Activated CD4-positive, alpha-beta T cell treated with anti-CD3 and anti-CD28 coated beads for 4 hours (primary cell): ENCODE data around the gene METRN.

Experiments
- DNase-seq, 2 donors: peaks; one replicate each; pipeline ENCODE4 v3.0.0-alpha.2; 2020

METRN gene

DNA sequence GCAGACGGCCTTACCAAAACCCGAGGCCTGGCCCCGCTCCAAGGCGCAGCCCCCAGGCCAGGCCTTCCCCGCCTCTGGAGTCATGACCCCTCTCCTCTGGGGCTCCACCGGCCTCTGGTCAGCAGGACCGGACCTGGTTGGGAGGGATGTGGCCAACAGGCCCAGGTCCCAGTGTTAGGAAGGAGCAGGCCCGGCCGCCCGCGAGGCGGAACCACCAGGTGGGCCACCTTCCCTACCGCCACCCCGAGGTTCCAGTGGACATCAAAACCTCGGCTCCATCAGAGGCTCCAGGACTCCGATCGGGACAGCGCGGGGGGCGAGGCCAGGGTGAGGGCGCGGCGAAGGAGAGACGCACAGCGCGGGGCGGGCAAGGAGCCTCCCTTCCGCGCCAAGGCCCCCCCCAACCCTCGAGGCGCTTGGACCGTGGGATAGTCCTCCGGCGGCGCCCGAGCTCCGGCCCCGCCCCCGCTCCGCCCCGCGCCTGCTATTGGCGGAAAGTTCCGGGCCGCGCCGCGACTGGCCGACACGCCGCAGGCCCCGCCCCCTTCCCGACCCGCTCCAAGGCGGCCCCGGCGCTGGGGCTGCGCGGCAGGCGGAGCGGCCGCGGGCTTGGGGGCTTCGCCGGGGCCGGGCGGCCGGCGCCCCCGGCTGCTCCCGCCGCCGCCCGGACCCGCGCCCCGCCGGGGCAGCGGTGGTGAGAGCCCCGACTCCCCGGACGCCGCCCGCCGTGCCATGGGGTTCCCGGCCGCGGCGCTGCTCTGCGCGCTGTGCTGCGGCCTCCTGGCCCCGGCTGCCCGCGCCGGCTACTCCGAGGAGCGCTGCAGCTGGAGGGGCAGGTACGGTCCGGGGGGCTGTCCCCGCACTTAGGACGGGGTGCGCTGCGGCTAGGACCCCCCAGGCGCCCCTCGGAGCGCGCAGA is at the start of gene METRN:
Gene METRN, plus strand, starts transcription at position 561 of the 919 bp plus-strand sequence. Its CDS starts 172 bp downstream, at position 733.
- peak; percentile 89 to 90 for DNase-seq

GRCh38 chr16:666572-666971 is 48.3 kb upstream of the METRN start:
- no peak for DNase-seq

DNA sequence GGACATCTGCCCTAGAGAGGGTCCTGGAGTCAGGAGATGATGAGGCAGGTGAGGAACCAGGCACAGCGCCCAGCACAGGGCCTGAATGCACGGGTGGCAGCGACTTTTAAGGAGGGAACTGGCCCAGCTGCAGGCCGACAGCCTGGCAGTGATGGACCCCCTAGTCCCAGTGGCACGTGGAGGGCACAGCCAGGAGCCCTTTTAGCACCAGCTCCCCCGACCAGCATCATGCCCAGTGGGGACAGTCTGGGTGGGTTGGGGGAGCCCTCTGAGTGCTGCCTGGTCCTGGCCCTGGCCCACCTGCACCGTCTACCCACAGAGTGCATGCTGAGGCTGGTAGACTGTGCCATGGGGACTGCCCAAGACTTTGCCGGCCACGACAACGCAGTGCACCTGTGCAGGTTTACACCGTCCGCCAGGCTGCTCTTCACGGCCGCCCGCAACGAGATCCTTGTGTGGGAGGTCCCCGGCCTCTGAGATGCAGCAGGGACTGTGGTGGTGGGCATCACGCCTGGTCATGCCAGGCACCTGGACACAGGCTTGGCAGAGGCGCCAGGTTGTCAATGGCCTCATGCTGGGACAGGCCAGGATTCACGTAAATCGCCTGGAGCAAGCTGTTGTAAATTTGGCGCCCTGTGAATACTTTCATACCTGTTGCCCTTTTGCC is 47.7 kb upstream of the METRN start:
- no peak for DNase-seq

DNA sequence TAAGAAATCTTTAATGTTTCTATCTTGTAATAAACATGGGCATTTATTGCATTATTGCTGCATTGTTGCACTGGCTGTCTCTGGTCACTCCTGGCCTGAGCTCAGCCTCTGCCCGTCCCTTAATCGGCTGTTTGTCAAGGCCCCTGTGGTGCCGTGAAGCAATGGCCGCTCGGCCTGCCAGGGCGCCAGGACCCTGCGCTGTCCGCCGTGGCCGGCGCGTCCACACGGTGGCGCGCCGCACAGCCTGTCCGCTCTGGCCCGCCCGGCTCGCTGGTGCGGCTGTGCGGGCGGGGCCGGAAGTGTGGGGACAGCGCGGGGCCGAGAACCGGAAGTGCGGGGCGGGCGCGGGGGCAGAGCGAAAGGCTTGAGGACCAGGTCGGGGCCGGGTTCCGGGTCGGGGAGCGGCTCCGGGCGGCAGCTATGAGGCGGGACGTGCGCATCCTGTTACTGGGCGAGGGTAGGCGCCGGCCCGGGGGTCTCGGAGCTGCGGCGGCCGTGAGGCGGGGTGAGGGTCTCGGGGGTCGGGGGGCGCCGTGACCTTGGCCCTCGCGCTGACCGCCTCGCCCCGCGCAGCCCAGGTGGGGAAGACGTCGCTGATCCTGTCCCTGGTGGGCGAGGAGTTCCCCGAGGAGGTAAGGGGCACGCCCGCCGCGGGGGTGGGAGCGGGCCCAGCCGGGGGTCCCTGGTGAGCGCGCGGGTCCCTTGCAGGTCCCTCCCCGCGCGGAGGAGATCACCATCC is 47.0 kb upstream of the METRN start, which contains the start of gene RHOT2:
Gene RHOT2, plus strand, starts transcription at position 353 of the 739 bp plus-strand sequence. Its CDS starts 68 bp downstream, at position 421.
- DNase-seq: peak; percentile 89 to 91

- DNase-seq: no peak
Measured at GRCh38 chr16:668519-669171, 46.3 kb upstream of the METRN start.

DNA sequence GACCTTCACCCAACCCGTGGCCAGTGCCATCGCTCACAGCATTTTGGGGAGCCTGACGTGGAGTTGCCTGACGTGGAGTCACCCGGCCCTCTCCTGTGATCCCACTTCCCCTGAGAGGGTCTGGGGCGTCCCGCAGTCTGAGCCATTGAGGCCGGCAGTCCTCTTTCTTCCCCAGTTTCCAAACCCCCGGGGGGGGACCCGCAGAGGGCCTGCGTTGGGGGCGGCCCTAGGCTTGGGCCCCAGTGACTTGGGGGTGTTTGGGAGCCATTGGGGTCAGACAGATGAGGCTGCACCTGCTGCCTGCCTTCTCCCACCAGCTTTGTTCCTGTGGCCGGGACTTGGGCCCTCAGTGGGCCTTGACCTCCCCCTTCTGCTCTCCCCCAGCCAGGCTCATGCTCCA is 45.3 kb upstream of the METRN start:
- DNase-seq: no peak

GRCh38 chr16:670485-671352 is 44.2 kb upstream of the METRN start:
- no peak for DNase-seq

- no peak for DNase-seq
Measured at GRCh38 chr16:671353-672131, 43.4 kb upstream of the METRN start.

DNA sequence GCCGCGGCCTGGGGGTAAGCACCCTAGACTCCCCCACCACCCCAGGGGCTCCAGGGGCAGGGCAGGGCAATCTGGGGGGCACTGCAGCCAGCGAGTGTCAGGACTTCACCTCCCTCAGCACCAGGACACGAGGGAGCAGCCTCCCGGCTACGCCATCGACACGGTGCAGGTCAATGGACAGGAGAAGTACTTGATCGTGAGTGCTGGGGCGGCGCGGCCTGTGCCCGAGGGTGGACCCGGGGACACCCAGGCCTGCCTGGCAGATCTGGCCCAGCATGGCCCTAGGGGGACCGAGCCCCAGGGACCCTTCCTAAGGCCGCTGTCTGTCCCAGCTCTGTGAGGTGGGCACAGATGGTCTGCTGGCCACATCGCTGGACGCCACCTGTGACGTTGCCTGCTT is 42.5 kb upstream of the METRN start:
- no peak for DNase-seq

DNA sequence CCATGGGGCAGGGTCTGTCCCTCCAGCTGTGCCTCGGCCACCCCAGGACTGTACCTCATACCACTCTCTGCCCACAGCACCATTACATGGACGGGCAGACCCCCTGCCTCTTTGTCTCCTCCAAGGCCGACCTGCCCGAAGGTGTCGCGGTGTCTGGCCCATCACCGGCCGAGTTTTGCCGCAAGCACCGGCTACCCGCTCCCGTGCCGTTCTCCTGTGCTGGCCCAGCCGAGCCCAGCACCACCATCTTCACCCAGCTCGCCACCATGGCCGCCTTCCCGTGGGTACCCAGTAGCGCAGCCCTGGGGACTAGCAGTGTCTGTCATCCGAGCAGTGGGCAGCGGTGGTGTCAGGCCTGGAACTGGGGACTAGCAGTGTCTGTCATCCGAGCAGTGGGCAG is 42.1 kb upstream of the METRN start:
- no peak for DNase-seq

- no peak for DNase-seq
Measured at GRCh38 chr16:673399-673991, 41.4 kb upstream of the METRN start.

GRCh38 chr16:674214-674881 is 40.6 kb upstream of the METRN start:
- DNase-seq: no peak

GRCh38 chr16:674968-675883 is 39.7 kb upstream of the METRN start, which contains the start of gene RHBDL1:
TSS of gene RHBDL1 (plus strand) at chr16:675671. CDS start at chr16:675791, 120 bp downstream.
- DNase-seq: no peak

DNA sequence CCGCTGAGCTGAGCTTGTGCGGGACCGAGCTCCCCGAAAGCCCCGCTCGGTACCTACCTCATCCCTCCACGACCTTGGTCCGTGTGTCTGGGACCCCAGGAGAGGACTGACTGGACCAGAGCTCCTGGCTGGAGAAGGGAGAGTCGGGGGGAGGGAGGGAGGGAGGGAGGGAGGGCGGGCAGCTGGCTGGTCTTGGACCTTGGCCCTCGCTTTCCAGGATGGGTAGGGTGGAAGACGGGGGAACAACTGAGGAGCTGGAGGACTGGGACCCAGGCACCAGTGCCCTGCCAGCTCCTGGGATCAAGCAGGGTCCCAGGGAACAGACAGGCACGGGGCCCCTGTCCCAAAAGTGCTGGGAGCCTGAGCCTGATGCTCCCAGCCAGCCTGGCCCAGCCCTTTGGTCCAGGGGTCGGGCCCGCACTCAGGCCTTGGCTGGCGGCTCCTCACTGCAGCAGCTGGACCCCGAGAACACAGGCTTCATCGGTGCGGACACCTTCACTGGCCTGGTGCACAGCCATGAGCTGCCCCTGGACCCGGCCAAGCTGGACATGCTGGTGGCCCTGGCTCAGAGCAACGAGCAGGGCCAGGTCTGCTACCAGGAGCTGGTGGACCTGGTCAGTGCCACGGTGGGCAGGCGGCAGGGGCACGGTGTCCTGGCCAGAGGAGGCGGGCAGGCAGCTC is 38.9 kb upstream of the METRN start:
- no peak for DNase-seq

DNA sequence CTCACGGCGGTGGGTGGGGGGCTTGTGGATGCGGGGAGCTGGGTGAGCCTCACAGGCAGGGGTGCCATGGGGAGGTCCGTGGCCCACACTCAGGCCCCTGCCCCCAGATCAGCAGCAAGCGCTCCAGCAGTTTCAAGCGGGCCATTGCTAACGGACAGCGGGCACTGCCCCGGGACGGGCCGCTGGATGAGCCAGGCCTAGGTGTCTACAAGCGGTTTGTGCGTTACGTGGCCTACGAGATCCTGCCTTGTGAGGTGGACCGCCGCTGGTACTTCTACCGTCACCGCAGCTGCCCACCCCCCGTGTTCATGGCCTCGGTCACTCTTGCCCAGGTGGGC is 38.4 kb upstream of the METRN start:
- DNase-seq: no peak

GRCh38 chr16:676913-677312 is 38.0 kb upstream of the METRN start:
- no peak for DNase-seq

DNA sequence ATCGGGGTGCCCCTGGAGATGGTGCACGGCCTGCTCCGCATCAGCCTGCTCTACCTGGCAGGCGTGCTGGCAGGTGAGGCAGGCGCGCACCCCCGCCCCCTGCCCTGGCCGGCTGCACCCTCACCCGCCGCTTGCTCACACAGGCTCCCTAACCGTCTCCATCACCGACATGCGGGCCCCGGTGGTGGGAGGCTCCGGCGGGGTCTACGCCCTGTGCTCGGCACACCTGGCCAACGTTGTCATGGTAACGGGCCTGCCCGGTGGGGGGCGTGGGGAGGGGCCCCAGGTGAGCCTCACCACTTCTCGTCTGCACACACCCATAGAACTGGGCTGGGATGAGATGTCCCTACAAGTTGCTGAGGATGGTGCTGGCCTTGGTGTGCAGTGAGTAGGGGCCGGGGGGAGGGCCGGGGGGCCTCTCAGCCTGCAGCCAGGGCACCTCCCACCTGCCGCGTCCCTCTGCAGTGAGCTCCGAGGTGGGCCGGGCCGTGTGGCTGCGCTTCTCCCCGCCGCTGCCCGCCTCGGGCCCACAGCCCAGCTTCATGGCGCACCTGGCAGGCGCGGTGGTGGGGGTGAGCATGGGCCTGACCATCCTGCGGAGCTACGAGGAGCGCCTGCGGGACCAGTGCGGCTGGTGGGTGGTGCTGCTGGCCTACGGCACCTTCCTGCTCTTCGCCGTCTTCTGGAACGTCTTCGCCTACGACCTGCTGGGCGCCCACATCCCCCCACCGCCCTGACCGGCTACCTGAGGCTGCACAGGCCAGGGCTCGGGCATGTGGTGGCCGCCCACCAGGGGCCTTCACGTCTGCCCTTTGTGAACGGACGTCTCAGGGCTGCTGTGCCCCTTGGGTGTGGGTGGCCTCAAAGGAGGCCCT is 37.4 kb upstream of the METRN start:
- no peak for DNase-seq
